PC-9 (cell line): ENCODE measurements around the gene ZNF484.
"Not testable (repeated sequence)": the region's sequence is repeated elsewhere in the genome, so short reads cannot be mapped to it uniquely, and the experiment has no call there.

Experiments
- CTCF ChIP-seq: fragments of 200-600 bp; sonication (generic); conservative IDR thresholded peaks from 2 replicates; pipeline ENCODE4 v1.6.1; 2017; ENCODE audit warnings: mixed run types, antibody characterized with exemption, mild to moderate bottlenecking, moderate library complexity
- EZH2 ChIP-seq: fragments of 200-600 bp; sonication (generic); IDR thresholded peaks from 2 replicates; pipeline ENCODE4 v1.8.0; 2017; ENCODE audit warnings: antibody characterized with exemption, low read depth

- TF ChIP-seq CTCF, EZH2: not testable (repeated sequence)
Observed at GRCh38 chr9:92892276-92892675, 14.4 kb upstream of the ZNF484 start.
